Measurements from ENCODE around the gene GRB7.

GRB7 gene

GRCh38 chr17:39739885-39740356 is 2.2 kb downstream of the GRB7 start:
- no peaks in the 10 kb centered on the region for H3K36me3 ChIP-seq (ENCODE audit: control insufficient read depth in 4 of 4, insufficient read depth in 4 of 4, low read length in 3 of 4)
- no peak overlapping the region for H3K4me3 ChIP-seq (ENCODE audit: control insufficient read depth in 1 of 7, extremely low read depth in 1 of 7, insufficient read depth in 4 of 7, low read depth in 2 of 7, low read length in 6 of 7)
- CTCF ChIA-PET, result no interaction called here
- DNase-seq, result no peak
- no peaks in the 10 kb centered on the region for H3K9me3 ChIP-seq (ENCODE audit: control extremely low read depth in 1 of 5, control insufficient read depth in 4 of 5, insufficient read depth in 2 of 5, low read depth in 1 of 5, low read length in 4 of 5)
- WGBS (ENCODE audit: insufficient coverage), result 45% methylated on average over 5 of the region's 9 CpGs
- POLR2A ChIA-PET, result no interaction called here
- H3K27me3 ChIP-seq (replicated peaks in 2 of 5; ENCODE audit: control insufficient read depth in 4 of 5, insufficient read depth in 5 of 5, low read length in 4 of 5), result peaks cover 0 to 83% (median 48%) of the 10 kb centered on the region in 5 experiments
- no peak overlapping the region for H3K27ac ChIP-seq (ENCODE audit: insufficient read depth in 1 of 2, low read depth in 1 of 2, low read length in 2 of 2, poor library complexity in 1 of 2, severe bottlenecking in 2 of 2)
- H3K4me1 ChIP-seq (ENCODE audit: control extremely low read depth in 1 of 4, control insufficient read depth in 4 of 4, insufficient read depth in 4 of 4, low read length in 3 of 4), result peaks cover 0 to 25% (median 10%) of the 10 kb centered on the region in 4 experiments

- H3K27ac ChIP-seq (ENCODE audit: insufficient read depth in 1 of 2, low read depth in 1 of 2, low read length in 2 of 2, poor library complexity in 1 of 2, severe bottlenecking in 2 of 2), result no peak overlapping the region
- 62% methylated on average over 8 of the region's 16 CpGs for WGBS (ENCODE audit: insufficient coverage)
- no peak overlapping the region for H3K4me3 ChIP-seq (ENCODE audit: control insufficient read depth in 1 of 7, extremely low read depth in 1 of 7, insufficient read depth in 4 of 7, low read depth in 2 of 7, low read length in 6 of 7)
- H3K36me3 ChIP-seq (ENCODE audit: control insufficient read depth in 4 of 4, insufficient read depth in 4 of 4, low read length in 3 of 4), result no peaks in the 10 kb centered on the region
- CTCF ChIA-PET, result no interaction called here
- DNase-seq, result no peak
- peaks cover 0 to 25% (median 10%) of the 10 kb centered on the region in 4 experiments for H3K4me1 ChIP-seq (ENCODE audit: control extremely low read depth in 1 of 4, control insufficient read depth in 4 of 4, insufficient read depth in 4 of 4, low read length in 3 of 4)
- H3K27me3 ChIP-seq (replicated peaks in 2 of 5; ENCODE audit: control insufficient read depth in 4 of 5, insufficient read depth in 5 of 5, low read length in 4 of 5), result peaks cover 0 to 80% (median 48%) of the 10 kb centered on the region in 5 experiments
- no peaks in the 10 kb centered on the region for H3K9me3 ChIP-seq (ENCODE audit: control extremely low read depth in 1 of 5, control insufficient read depth in 4 of 5, insufficient read depth in 2 of 5, low read depth in 1 of 5, low read length in 4 of 5)
- POLR2A ChIA-PET, result no interaction called here
These were observed 2.8 kb downstream of the GRB7 start for GRCh38 chr17:39740357-39741111.

- H3K4me3 ChIP-seq (ENCODE audit: control insufficient read depth in 1 of 7, extremely low read depth in 1 of 7, insufficient read depth in 4 of 7, low read depth in 2 of 7, low read length in 6 of 7), result no peak overlapping the region
- H3K27ac ChIP-seq (ENCODE audit: insufficient read depth in 1 of 2, low read depth in 1 of 2, low read length in 2 of 2, poor library complexity in 1 of 2, severe bottlenecking in 2 of 2), result no peak overlapping the region
- no peak for DNase-seq
- H3K36me3 ChIP-seq (ENCODE audit: control insufficient read depth in 4 of 4, insufficient read depth in 4 of 4, low read length in 3 of 4), result no peaks in the 10 kb centered on the region
- H3K4me1 ChIP-seq (ENCODE audit: control extremely low read depth in 1 of 4, control insufficient read depth in 4 of 4, insufficient read depth in 4 of 4, low read length in 3 of 4), result peaks cover 0 to 25% (median 10%) of the 10 kb centered on the region in 4 experiments
- CTCF ChIA-PET, result no interaction called here
- H3K27me3 ChIP-seq (replicated peaks in 2 of 5; ENCODE audit: control insufficient read depth in 4 of 5, insufficient read depth in 5 of 5, low read length in 4 of 5), result peaks cover 0 to 62% (median 38%) of the 10 kb centered on the region in 5 experiments
- POLR2A ChIA-PET, result no interaction called here
- no peaks in the 10 kb centered on the region for H3K9me3 ChIP-seq (ENCODE audit: control extremely low read depth in 1 of 5, control insufficient read depth in 4 of 5, insufficient read depth in 2 of 5, low read depth in 1 of 5, low read length in 4 of 5)
- WGBS (ENCODE audit: insufficient coverage), result 93% methylated on average over 15 of the region's 18 CpGs
These were observed 4.6 kb downstream of the GRB7 start for GRCh38 chr17:39742126-39742855.

- ChIA-PET CTCF (interaction anchor here (1.0 kb wide), 1 partner anchor 12 kb away, joined by 3 read pairs; no protein-coding TSS in a partner anchor), POLR2A (no interaction called here)
- DNase-seq, result no peak
- Histone ChIP-seq H3K27me3 (replicated peaks in 2 of 5; ENCODE audit: control insufficient read depth in 4 of 5, insufficient read depth in 5 of 5, low read length in 4 of 5) (peaks cover 0 to 56% (median 34%) of the 10 kb centered on the region in 5 experiments), H3K4me3 (ENCODE audit: control insufficient read depth in 1 of 7, extremely low read depth in 1 of 7, insufficient read depth in 4 of 7, low read depth in 2 of 7, low read length in 6 of 7) (no peak overlapping the region), H3K4me1 (ENCODE audit: control extremely low read depth in 1 of 4, control insufficient read depth in 4 of 4, insufficient read depth in 4 of 4, low read length in 3 of 4) (peaks cover 0 to 21% (median 8%) of the 10 kb centered on the region in 4 experiments), H3K9me3 (ENCODE audit: control extremely low read depth in 1 of 5, control insufficient read depth in 4 of 5, insufficient read depth in 2 of 5, low read depth in 1 of 5, low read length in 4 of 5) (no peaks in the 10 kb centered on the region), H3K27ac (ENCODE audit: insufficient read depth in 1 of 2, low read depth in 1 of 2, low read length in 2 of 2, poor library complexity in 1 of 2, severe bottlenecking in 2 of 2) (no peak overlapping the region), H3K36me3 (ENCODE audit: control insufficient read depth in 4 of 4, insufficient read depth in 4 of 4, low read length in 3 of 4) (no peaks in the 10 kb centered on the region)
- 95% methylated on average over 20 of the region's 21 CpGs for WGBS (ENCODE audit: insufficient coverage)
These were observed 5.2 kb downstream of the GRB7 start for GRCh38 chr17:39742856-39743436.

- Histone ChIP-seq H3K27me3 (replicated peaks in 2 of 5; ENCODE audit: control insufficient read depth in 4 of 5, insufficient read depth in 5 of 5, low read length in 4 of 5) (peaks cover 0 to 44% (median 33%) of the 10 kb centered on the region in 5 experiments), H3K4me3 (ENCODE audit: control insufficient read depth in 1 of 7, extremely low read depth in 1 of 7, insufficient read depth in 4 of 7, low read depth in 2 of 7, low read length in 6 of 7) (no peak overlapping the region), H3K9me3 (ENCODE audit: control extremely low read depth in 1 of 5, control insufficient read depth in 4 of 5, insufficient read depth in 2 of 5, low read depth in 1 of 5, low read length in 4 of 5) (no peaks in the 10 kb centered on the region), H3K36me3 (ENCODE audit: control insufficient read depth in 4 of 4, insufficient read depth in 4 of 4, low read length in 3 of 4) (no peaks in the 10 kb centered on the region), H3K4me1 (ENCODE audit: control extremely low read depth in 1 of 4, control insufficient read depth in 4 of 4, insufficient read depth in 4 of 4, low read length in 3 of 4) (peaks cover 0 to 8% (median 3%) of the 10 kb centered on the region in 4 experiments), H3K27ac (ENCODE audit: insufficient read depth in 1 of 2, low read depth in 1 of 2, low read length in 2 of 2, poor library complexity in 1 of 2, severe bottlenecking in 2 of 2) (no peak overlapping the region)
- CTCF ChIA-PET, result interaction anchor here (0.9 to 2.3 kb wide), 4 partner anchors 9 to 125 kb away, joined by 3 to 9 read pairs (median 5); no protein-coding TSS in a partner anchor
- DNase-seq, result no peak
- POLR2A ChIA-PET, result no interaction called here
- 83% methylated on average over 16 of the region's 16 CpGs for WGBS (ENCODE audit: insufficient coverage)
These were observed 6.5 kb downstream of the GRB7 start for GRCh38 chr17:39744075-39744835.

- no peak for DNase-seq
- ChIA-PET POLR2A (no interaction called here), CTCF (interaction anchor here (0.9 to 2.3 kb wide), 3 partner anchors 8 to 125 kb away, joined by 3 to 9 read pairs (median 7); no protein-coding TSS in a partner anchor)
- H3K4me3 ChIP-seq (ENCODE audit: control insufficient read depth in 1 of 7, extremely low read depth in 1 of 7, insufficient read depth in 4 of 7, low read depth in 2 of 7, low read length in 6 of 7), result no peak overlapping the region
- H3K4me1 ChIP-seq (ENCODE audit: control extremely low read depth in 1 of 4, control insufficient read depth in 4 of 4, insufficient read depth in 4 of 4, low read length in 3 of 4), result peaks cover 0 to 3% (median 0%) of the 10 kb centered on the region in 4 experiments
- WGBS (ENCODE audit: insufficient coverage), result 96% methylated on average over 4 of the region's 8 CpGs
- H3K9me3 ChIP-seq (ENCODE audit: control extremely low read depth in 1 of 5, control insufficient read depth in 4 of 5, insufficient read depth in 2 of 5, low read depth in 1 of 5, low read length in 4 of 5), result no peaks in the 10 kb centered on the region
- H3K27ac ChIP-seq (ENCODE audit: insufficient read depth in 1 of 2, low read depth in 1 of 2, low read length in 2 of 2, poor library complexity in 1 of 2, severe bottlenecking in 2 of 2), result no peak overlapping the region
- no peaks in the 10 kb centered on the region for H3K36me3 ChIP-seq (ENCODE audit: control insufficient read depth in 4 of 4, insufficient read depth in 4 of 4, low read length in 3 of 4)
- H3K27me3 ChIP-seq (replicated peaks in 2 of 5; ENCODE audit: control insufficient read depth in 4 of 5, insufficient read depth in 5 of 5, low read length in 4 of 5), result peaks cover 0 to 39% (median 29%) of the 10 kb centered on the region in 5 experiments
These were observed 7.1 kb downstream of the GRB7 start for GRCh38 chr17:39744836-39745215.

Measured in common myeloid progenitor, CD34-positive (primary cell).